ENCODE results near the gene IPPK.

DNA sequence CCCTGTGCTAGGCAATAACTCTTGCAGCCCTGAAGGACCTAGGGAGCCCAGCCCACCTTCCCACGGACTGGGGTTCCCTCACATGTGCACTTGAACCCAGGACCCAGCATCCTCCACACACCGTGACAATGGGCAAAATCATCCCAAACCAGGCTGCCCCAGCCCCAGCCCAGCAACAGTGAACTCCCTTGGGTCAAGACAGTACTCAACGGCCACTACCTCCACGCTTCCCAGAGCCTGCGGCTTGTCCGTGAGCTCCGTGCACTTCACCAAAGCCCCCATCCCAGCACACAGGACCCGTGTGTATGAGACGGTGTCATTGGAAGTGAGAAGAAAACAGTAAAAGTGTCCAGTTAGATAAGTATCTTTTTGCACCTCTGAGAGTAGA, 55.8 kb downstream of the IPPK start:
- TF ChIP-seq, protein P1, sequence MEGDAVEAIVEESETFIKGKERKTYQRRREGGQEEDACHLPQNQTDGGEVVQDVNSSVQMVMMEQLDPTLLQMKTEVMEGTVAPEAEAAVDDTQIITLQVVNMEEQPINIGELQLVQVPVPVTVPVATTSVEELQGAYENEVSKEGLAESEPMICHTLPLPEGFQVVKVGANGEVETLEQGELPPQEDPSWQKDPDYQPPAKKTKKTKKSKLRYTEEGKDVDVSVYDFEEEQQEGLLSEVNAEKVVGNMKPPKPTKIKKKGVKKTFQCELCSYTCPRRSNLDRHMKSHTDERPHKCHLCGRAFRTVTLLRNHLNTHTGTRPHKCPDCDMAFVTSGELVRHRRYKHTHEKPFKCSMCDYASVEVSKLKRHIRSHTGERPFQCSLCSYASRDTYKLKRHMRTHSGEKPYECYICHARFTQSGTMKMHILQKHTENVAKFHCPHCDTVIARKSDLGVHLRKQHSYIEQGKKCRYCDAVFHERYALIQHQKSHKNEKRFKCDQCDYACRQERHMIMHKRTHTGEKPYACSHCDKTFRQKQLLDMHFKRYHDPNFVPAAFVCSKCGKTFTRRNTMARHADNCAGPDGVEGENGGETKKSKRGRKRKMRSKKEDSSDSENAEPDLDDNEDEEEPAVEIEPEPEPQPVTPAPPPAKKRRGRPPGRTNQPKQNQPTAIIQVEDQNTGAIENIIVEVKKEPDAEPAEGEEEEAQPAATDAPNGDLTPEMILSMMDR (IDR thresholded peaks at IDR 0.05): no peak
- TF ChIP-seq POLR2A (IDR thresholded peaks at IDR 0.05): no peak
- no peak for TF ChIP-seq POLR2AphosphoS5 (IDR thresholded peaks at IDR 0.05; ENCODE audit: insufficient read depth in 1 of 2, low read depth in 1 of 2)
